GM12872 (cell line): ENCODE results near the gene BTC.

ENCODE experiments used
- TF ChIP-seq, protein P1 (sequence below): IDR thresholded peaks from 3 replicates; pipeline ENCODE4 v1.5.1; 2011; ENCODE audit warnings: low read depth, mild to moderate bottlenecking, low read length, moderate library complexity; ENCODE audit not compliant: insufficient read depth

Gene BTC

DNA sequence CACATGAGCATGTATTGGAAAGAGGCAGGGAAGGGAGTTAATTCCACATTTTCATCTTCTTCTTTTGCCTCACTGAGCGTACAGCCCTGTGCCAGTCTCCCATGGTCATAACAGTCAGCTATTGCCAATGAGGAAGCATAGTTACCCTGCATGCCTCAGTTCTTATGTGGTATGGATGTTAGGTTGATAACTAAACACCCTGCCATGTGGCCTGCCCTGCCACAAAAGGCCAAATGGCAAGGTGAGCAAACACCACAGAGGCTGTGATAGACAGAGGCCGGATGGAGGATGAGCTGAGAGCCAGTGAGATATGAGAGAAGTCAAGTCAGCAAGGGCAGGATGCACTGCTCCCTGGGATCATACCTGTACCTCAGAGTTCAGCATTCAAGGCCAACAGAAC lies 59.3 kb downstream of the BTC start:
- TF ChIP-seq, protein P1, sequence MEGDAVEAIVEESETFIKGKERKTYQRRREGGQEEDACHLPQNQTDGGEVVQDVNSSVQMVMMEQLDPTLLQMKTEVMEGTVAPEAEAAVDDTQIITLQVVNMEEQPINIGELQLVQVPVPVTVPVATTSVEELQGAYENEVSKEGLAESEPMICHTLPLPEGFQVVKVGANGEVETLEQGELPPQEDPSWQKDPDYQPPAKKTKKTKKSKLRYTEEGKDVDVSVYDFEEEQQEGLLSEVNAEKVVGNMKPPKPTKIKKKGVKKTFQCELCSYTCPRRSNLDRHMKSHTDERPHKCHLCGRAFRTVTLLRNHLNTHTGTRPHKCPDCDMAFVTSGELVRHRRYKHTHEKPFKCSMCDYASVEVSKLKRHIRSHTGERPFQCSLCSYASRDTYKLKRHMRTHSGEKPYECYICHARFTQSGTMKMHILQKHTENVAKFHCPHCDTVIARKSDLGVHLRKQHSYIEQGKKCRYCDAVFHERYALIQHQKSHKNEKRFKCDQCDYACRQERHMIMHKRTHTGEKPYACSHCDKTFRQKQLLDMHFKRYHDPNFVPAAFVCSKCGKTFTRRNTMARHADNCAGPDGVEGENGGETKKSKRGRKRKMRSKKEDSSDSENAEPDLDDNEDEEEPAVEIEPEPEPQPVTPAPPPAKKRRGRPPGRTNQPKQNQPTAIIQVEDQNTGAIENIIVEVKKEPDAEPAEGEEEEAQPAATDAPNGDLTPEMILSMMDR: no peak

DNA sequence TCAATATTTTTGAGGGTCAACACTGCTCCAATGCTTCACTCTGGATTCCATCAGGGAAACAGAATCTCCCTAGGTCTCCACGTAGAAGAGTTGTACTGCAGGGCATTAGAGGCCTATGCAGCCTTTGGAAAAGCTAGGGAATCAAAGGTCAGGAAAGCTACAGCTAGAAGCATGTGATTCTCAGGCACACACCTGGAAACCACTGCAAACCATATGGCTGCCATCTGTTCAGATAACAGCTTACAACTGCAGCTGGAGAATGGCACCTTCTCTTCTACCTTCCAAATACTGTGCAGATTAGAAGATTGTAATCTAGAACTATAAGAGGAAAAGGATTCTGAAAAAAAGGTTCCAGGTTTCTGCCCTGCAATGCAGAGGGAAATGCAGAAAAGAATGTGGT lies 60.6 kb downstream of the BTC start:
- TF ChIP-seq, protein P1: no peak

GRCh38 chr4:74724979-74725378 lies 69.3 kb downstream of the BTC start:
- TF ChIP-seq, protein P1: no peak

GRCh38 chr4:74716436-74716765 lies 77.9 kb downstream of the BTC start:
- TF ChIP-seq, protein P1: no peak

DNA sequence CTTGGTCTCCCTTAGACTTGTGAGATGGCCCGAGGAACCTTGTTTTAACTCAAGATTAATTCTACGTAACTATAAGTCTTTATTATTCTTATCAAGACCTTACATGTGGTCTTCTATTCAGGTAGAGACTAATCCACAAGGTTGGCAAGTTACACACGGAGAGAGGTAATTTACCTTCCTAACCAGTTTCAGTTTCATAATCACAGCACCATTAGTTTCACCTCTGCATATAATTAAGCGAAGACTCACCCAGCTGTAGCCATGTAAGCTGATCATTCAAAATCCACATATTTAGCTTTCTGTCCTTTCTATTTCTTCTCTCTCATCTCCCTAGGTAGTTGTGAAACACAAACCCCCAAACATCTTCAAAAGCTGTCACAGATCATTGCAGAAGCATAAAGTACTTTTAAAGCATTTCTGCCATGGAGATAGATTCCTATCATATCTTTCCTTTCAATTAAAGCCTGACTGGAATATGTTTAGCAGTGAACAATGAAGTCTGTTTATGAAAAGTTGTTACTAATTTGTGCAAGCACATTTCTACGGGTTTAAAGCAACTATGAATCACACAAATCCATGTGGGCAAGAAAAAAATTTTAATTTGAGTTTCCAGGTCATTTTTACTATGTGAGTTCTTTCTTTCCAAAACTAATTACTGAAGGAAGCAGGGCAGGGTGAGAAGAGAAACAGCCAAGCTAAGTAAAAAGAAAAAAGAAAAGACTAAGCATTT lies 78.5 kb downstream of the BTC start:
- TF ChIP-seq, protein P1: no peak

GRCh38 chr4:74714611-74715130 lies 79.7 kb downstream of the BTC start:
- TF ChIP-seq, protein P1: no peak
